K562 (cell line): ENCODE data around the gene C5AR2. TPM values are rescaled to one million over a fixed set of nuclear protein-coding genes. Genes with fewer than 3 reads are reported as not detected.
A peak's percentile ranks its signal among the peaks of the same experiment; 100 is the strongest.

Experiments
- ATAC-seq: fragments of 200-7000 bp; cut with Tn5 transposase; 3 replicates; pipeline ENCODE4 v1.9.1; 2020; ENCODE audit warnings: moderate library complexity
- BruUV-seq: library from RNA; stranded (reverse); fragments of 400-500 nt; replicated peaks from 2 replicates; lab custom pipeline; 2021; lab: Mats Ljungman, UMichigan
- CTCF ChIA-PET: fragments of 300-600 bp; formaldehyde crosslinking; extraction: SDS; loops from one replicate; lab custom pipeline; 2021; ENCODE audit warnings: low intra/inter-chr PET ratio; lab: Yijun Ruan, JAX
- POLR2A ChIA-PET: fragments of 300-600, 350-650 bp; sonication (Branson Sonifier 250); formaldehyde crosslinking; extraction: SDS; loops from one replicate; lab custom pipeline; 2021; ENCODE audit warnings: antibody characterized with exemption, inconsistent platforms; lab: Yijun Ruan, JAX
- DNase-seq, 4 experiments: peaks; one replicate each; pipeline versions ENCODE4 v3.0.0 to v3.0.0-alpha.2; 2011 to 2018; ENCODE audit warnings: low spot score in 3 of 4, mixed read lengths in 3 of 4; ENCODE audit errors: extremely low read depth in 1 of 4
- FAIRE-seq: peaks from 2 replicates; lab custom pipeline; 2011; peaks lifted over from hg19 to GRCh38; lab: Jason Lieb, UNC
- H2AFZ ChIP-seq: 2 replicates; pipeline ENCODE4 v1.6.0; 2011; ENCODE audit warnings: low read depth, low read length, control low read depth, inconsistent platforms
- H3K27ac ChIP-seq: fragments of 200-600 bp; 3 replicates; pipeline ENCODE4 v1.8.0; 2011; ENCODE audit warnings: low read depth, mild to moderate bottlenecking, control low read depth, inconsistent platforms, low read length, moderate library complexity, mixed read lengths; ENCODE audit errors: extremely low read depth
- H3K27me3 ChIP-seq, 2 experiments: fragments of 300-600 bp in 1 of 2; 2 replicates in 1 of 2; 3 replicates in 1 of 2; pipeline versions ENCODE4 v1.6.0 to v1.8.0; 2011; ENCODE audit warnings: inconsistent platforms in 2 of 2, low read length in 2 of 2, mild to moderate bottlenecking in 1 of 2, mixed read lengths in 1 of 2, moderate library complexity in 1 of 2; ENCODE audit not compliant: control insufficient read depth in 2 of 2, insufficient read depth in 2 of 2
- H3K36me3 ChIP-seq: fragments of 300-600 bp; 3 replicates; pipeline ENCODE4 v1.8.0; 2011; ENCODE audit warnings: mild to moderate bottlenecking, low read length, inconsistent platforms; ENCODE audit not compliant: control insufficient read depth, insufficient read depth
- H3K4me1 ChIP-seq, 2 experiments: fragments of 200-600 bp in 1 of 2; replicated peaks in 1 of 2; 2 replicates in 1 of 2; 3 replicates in 1 of 2; pipeline versions ENCODE4 v1.5.1 to v1.8.0; 2011; ENCODE audit warnings: inconsistent platforms in 2 of 2, low read length in 2 of 2, mild to moderate bottlenecking in 1 of 2, mixed read lengths in 1 of 2, moderate library complexity in 1 of 2; ENCODE audit not compliant: control insufficient read depth in 2 of 2, insufficient read depth in 2 of 2
- H3K4me2 ChIP-seq: 2 replicates; pipeline ENCODE4 v1.6.1; 2011; ENCODE audit warnings: low read length, control low read depth, inconsistent platforms, mixed read lengths; ENCODE audit not compliant: insufficient read depth
- H3K4me3 ChIP-seq: fragments of 200-600 bp; sonication (generic), shearing (Covaris generic); 2 replicates; pipeline ENCODE4 v1.5.1; 2016; ENCODE audit warnings: control low read depth, inconsistent platforms
- H3K79me2 ChIP-seq: fragments of 200-600 bp; 3 replicates; pipeline ENCODE4 v1.8.0; 2011; ENCODE audit warnings: low read length, inconsistent platforms; ENCODE audit not compliant: control insufficient read depth, insufficient read depth
- H3K9ac ChIP-seq, 2 experiments: 2 replicates each; pipeline versions ENCODE4 v1.6.0 to v1.6.1; 2011; ENCODE audit warnings: low read depth in 2 of 2, low read length in 2 of 2, control low read depth in 1 of 2, inconsistent platforms in 1 of 2, mild to moderate bottlenecking in 1 of 2, mixed read lengths in 1 of 2; ENCODE audit not compliant: insufficient read depth in 1 of 2
- H3K9me1 ChIP-seq: one replicate; pipeline ENCODE4 v1.6.0; 2011; ENCODE audit warnings: inconsistent platforms, mild to moderate bottlenecking, low read length, moderate library complexity; ENCODE audit not compliant: control insufficient read depth, insufficient read depth
- H3K9me3 ChIP-seq: replicated peaks from 2 replicates; pipeline ENCODE4 v1.5.1; 2011; ENCODE audit warnings: low read depth, low read length, inconsistent platforms; ENCODE audit not compliant: control insufficient read depth, insufficient read depth
- H4K20me1 ChIP-seq: replicated peaks from 2 replicates; pipeline ENCODE4 v1.6.1; 2011; ENCODE audit warnings: low read length, inconsistent platforms, mixed read lengths; ENCODE audit not compliant: control insufficient read depth, insufficient read depth
- HCFC1 ChIP-seq: IDR thresholded peaks from 2 replicates; pipeline ENCODE4 v1.6.1; 2012; ENCODE audit warnings: low read depth, low read length, improper control_type of control experiment
- KAT8 ChIP-seq: fragments of 450-650 bp; IDR thresholded peaks from 2 replicates; pipeline ENCODE4 v1.6.1; 2016; ENCODE audit warnings: low read depth, mild to moderate bottlenecking
- MYBL2 ChIP-seq, 2 experiments: fragments of 450-650 bp in 1 of 2; sonication (generic) in 1 of 2; formaldehyde crosslinking in 1 of 2; IDR thresholded peaks; 2 replicates each; pipeline versions ENCODE4 v1.6.1 to v1.8.1; 2017 to 2022; ENCODE audit warnings: borderline replicate concordance in 1 of 2, inconsistent platforms in 1 of 2, low read depth in 1 of 2, mild to moderate bottlenecking in 1 of 2, missing genetic modification reagents in 1 of 2, moderate library complexity in 1 of 2
- NCOA4 ChIP-seq: fragments of 450-650 bp; IDR thresholded peaks from 2 replicates; pipeline ENCODE4 v1.6.1; 2018; ENCODE audit warnings: mild to moderate bottlenecking; ENCODE audit not compliant: partially characterized antibody
- NR3C1 ChIP-seq: sonication (generic); formaldehyde crosslinking; IDR thresholded peaks from 2 replicates; pipeline ENCODE4 v1.8.1; 2022; ENCODE audit warnings: missing genetic modification reagents
- RBM25 ChIP-seq: fragments of 200-400 bp; formaldehyde crosslinking; IDR thresholded peaks from 2 replicates; pipeline ENCODE4 v1.6.1; 2018; ENCODE audit warnings: low read length, low read depth, moderate library complexity; ENCODE audit not compliant: severe bottlenecking
- RBM34 ChIP-seq: fragments of 200-400 bp; formaldehyde crosslinking; IDR thresholded peaks from 2 replicates; pipeline ENCODE4 v1.6.1; 2018; ENCODE audit warnings: low read length, borderline replicate concordance; ENCODE audit not compliant: insufficient read depth
- SIRT6 ChIP-seq: IDR thresholded peaks from one replicate; pipeline ENCODE4 v1.6.1; 2012; ENCODE audit warnings: low read depth, mild to moderate bottlenecking, control low read depth, inconsistent platforms, low read length, moderate library complexity
- SMAD3 ChIP-seq: fragments of 450-650 bp; formaldehyde crosslinking; conservative IDR thresholded peaks from 2 replicates; pipeline ENCODE4 v1.4.0; 2020; ENCODE audit warnings: mild to moderate bottlenecking
- SMC3 ChIP-seq: conservative IDR thresholded peaks from 2 replicates; pipeline ENCODE4 v1.6.1; 2011; ENCODE audit warnings: low read depth, low read length, improper control_type of control experiment; ENCODE audit not compliant: insufficient read depth
- SRSF9 ChIP-seq: fragments of 200-400 bp; formaldehyde crosslinking; IDR thresholded peaks from 2 replicates; pipeline ENCODE4 v1.6.1; 2017; ENCODE audit warnings: low read depth, low read length, borderline replicate concordance
- TAL1 ChIP-seq: fragments of 450-650 bp; IDR thresholded peaks from 2 replicates; pipeline ENCODE4 v1.6.1; 2016; ENCODE audit warnings: mild to moderate bottlenecking
- ZFP36 ChIP-seq: fragments of 150-350 bp; IDR thresholded peaks from 2 replicates; pipeline ENCODE4 v1.6.1; 2018; ENCODE audit warnings: low read length, low read depth; ENCODE audit not compliant: partially characterized antibody
- ZKSCAN8 ChIP-seq: fragments of 200-800 bp; sonication (Bioruptor generic); IDR thresholded peaks from 2 replicates; pipeline ENCODE4 v1.6.1; 2016; ENCODE audit warnings: missing genetic modification characterization, missing compliant biosample characterization
- ZNF121 ChIP-seq: sonication (generic); formaldehyde crosslinking; conservative IDR thresholded peaks from 2 replicates; pipeline ENCODE4 v1.8.0; 2022; ENCODE audit warnings: missing genetic modification reagents
- WGBS: fragments of 100-300 bp; shearing (Covaris generic); methylation state at CpG from one replicate; pipeline ENCODE4 v1.1.6; 2016; ENCODE audit warnings: low coverage, mixed read lengths; ENCODE audit not compliant: insufficient coverage; ENCODE audit errors: missing lambda C conversion rate; 5-methylcytosine and 5-hydroxymethylcytosine counted together
- in situ Hi-C: fragments of 300-500 bp; cut with MboI; formaldehyde crosslinking; loops from 4 replicates; pipeline ENCODE4 v1.15.0; 2018; ENCODE audit warnings: inconsistent platforms, mixed read lengths
- intact Hi-C: fragments of 100-400 bp; cut with micrococcal nuclease; formaldehyde crosslinking; loops from 2 replicates; pipeline ENCODE4 v1.14.2; 2022
- polyA plus RNA-seq, 8 experiments: library from polyadenylated mRNA; depleted of rRNA in 4 of 8; stranded (reverse) in 5 of 8; unstranded in 3 of 8; fragments of >200 nt; fragmentation: Nextera tagmentation in 2 of 8; fragmentation: Illumina TruSeq in 1 of 8; extraction: Ambion mirVana in 2 of 8; extraction: Trizol in 1 of 8; gene quantifications; 2 replicates each; pipeline versions ENCODE4 v1.2.1 to v1.2.3, GENCODE V29; 2011 to 2014; ENCODE audit warnings: inconsistent platforms in 1 of 8, missing spikeins in 1 of 8
- total RNA-seq, 7 experiments: library from RNA; depleted of rRNA in 6 of 7; stranded (reverse); fragments of >200 nt in 6 of 7; fragmentation: Illumina TruSeq in 2 of 7; extraction: Trizol in 2 of 7; gene quantifications; 2 replicates each; pipeline versions ENCODE4 v1.2.1 to v1.2.3, GENCODE V29; 2011 to 2021; ENCODE audit warnings: low replicate concordance in 1 of 7
- TF ChIP-seq, protein P1 (sequence below): fragments of 250-450 bp; sonication (Bioruptor Pico); IDR thresholded peaks from 2 replicates; pipeline ENCODE4 v1.8.0; 2022; ENCODE audit warnings: moderate library complexity, mild to moderate bottlenecking, inconsistent platforms
- TF ChIP-seq, protein P2 (sequence below): IDR thresholded peaks from 3 replicates; pipeline ENCODE4 v1.6.1; 2011; ENCODE audit warnings: borderline replicate concordance, mild to moderate bottlenecking, moderate library complexity; ENCODE audit not compliant: insufficient read length; ENCODE audit errors: extremely low read depth

Gene C5AR2
- total and polyA plus RNA-seq, 9 of the 15 experiments (the other 6 are each of a cell fraction or from before 2014, with no cell fraction given), result 0.01 to 1.1 (median 0.13) TPM

GRCh38 chr19:47312366-47313006, 19.5 kb upstream of the C5AR2 start:
- Histone ChIP-seq H3K36me3 (no peaks in the 10 kb centered on the region), H3K27ac (no peak overlapping the region), H3K4me3 (no peak overlapping the region), H3K27me3 (no peaks in the 10 kb centered on the region), H3K9ac (no peak overlapping the region), H3K9me3 (no peaks in the 10 kb centered on the region)
- ATAC-seq, result no peak
- in situ Hi-C loops, result no loop called here
- DNase-seq, result no peak
- POLR2A ChIA-PET, result interaction anchor here (0.7 kb wide), 1 partner anchor 34 kb away, joined by 3 read pairs; no protein-coding TSS in a partner anchor
- FAIRE-seq, result no peak
- TF ChIP-seq SMC3 (no peak), ZNF121 (CRISPR knock-in tag) (peak; percentile 97), MYBL2 (IDR thresholded peaks at IDR 0.05; ENCODE audit: low read depth) (no peak), MYBL2 (CRISPR knock-in tag; IDR thresholded peaks at IDR 0.05; ENCODE audit: borderline replicate concordance) (no peak), SMAD3 (no peak), NCOA4 (peak; percentile 12), RBM25 (peak; percentile 60), TAL1 (no peak), KAT8 (no peak), SIRT6 (no peak), RBM34 (no peak), HCFC1 (no peak), ZFP36 (peak; percentile 39), NR3C1 (no peak), ZKSCAN8 (peak; percentile 99), SRSF9 (no peak)
- TF ChIP-seq, protein P1, sequence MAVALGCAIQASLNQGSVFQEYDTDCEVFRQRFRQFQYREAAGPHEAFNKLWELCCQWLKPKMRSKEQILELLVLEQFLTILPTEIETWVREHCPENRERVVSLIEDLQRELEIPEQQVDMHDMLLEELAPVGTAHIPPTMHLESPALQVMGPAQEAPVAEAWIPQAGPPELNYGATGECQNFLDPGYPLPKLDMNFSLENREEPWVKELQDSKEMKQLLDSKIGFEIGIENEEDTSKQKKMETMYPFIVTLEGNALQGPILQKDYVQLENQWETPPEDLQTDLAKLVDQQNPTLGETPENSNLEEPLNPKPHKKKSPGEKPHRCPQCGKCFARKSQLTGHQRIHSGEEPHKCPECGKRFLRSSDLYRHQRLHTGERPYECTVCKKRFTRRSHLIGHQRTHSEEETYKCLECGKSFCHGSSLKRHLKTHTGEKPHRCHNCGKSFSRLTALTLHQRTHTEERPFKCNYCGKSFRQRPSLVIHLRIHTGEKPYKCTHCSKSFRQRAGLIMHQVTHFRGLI (CRISPR knock-in tag), result no peak
- TF ChIP-seq, protein P2, sequence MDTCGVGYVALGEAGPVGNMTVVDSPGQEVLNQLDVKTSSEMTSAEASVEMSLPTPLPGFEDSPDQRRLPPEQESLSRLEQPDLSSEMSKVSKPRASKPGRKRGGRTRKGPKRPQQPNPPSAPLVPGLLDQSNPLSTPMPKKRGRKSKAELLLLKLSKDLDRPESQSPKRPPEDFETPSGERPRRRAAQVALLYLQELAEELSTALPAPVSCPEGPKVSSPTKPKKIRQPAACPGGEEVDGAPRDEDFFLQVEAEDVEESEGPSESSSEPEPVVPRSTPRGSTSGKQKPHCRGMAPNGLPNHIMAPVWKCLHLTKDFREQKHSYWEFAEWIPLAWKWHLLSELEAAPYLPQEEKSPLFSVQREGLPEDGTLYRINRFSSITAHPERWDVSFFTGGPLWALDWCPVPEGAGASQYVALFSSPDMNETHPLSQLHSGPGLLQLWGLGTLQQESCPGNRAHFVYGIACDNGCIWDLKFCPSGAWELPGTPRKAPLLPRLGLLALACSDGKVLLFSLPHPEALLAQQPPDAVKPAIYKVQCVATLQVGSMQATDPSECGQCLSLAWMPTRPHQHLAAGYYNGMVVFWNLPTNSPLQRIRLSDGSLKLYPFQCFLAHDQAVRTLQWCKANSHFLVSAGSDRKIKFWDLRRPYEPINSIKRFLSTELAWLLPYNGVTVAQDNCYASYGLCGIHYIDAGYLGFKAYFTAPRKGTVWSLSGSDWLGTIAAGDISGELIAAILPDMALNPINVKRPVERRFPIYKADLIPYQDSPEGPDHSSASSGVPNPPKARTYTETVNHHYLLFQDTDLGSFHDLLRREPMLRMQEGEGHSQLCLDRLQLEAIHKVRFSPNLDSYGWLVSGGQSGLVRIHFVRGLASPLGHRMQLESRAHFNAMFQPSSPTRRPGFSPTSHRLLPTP, result no peak
- TF ChIP-seq, all 486 proteins: peak for 5
- CTCF ChIA-PET, result no interaction called here
- Histone ChIP-seq H3K4me2 (no peak overlapping the region), H3K79me2 (no peaks in the 10 kb centered on the region), H4K20me1 (no peaks in the 10 kb centered on the region), H3K4me1 (peaks cover 14 to 30% of the 10 kb centered on the region in 2 experiments; a peak in 4 of 5 replicates), H2AFZ (no peak overlapping the region), H3K9me1 (no peaks in the 10 kb centered on the region)
- intact Hi-C loops, result loop anchor here (2.0 kb wide), 1 partner anchor 22 kb away; no protein-coding TSS in a partner anchor
- BruUV-seq, result no TSS peak
- WGBS, result 25% methylated on average over 5 of the region's 5 CpGs
